Measurements from ENCODE around the gene POLE3. TPM values are rescaled to one million over a fixed set of nuclear protein-coding genes. Genes with fewer than 3 reads are reported as not detected.
A peak's percentile ranks its signal among the peaks of the same experiment; 100 is the strongest.
"Not testable (repeated sequence)": the region's sequence is repeated elsewhere in the genome, so short reads cannot be mapped to it uniquely, and the experiment has no call there.

Gene POLE3
- total RNA-seq, 2 donors from 2014 or later: 42.7 to 61.9 TPM

DNA sequence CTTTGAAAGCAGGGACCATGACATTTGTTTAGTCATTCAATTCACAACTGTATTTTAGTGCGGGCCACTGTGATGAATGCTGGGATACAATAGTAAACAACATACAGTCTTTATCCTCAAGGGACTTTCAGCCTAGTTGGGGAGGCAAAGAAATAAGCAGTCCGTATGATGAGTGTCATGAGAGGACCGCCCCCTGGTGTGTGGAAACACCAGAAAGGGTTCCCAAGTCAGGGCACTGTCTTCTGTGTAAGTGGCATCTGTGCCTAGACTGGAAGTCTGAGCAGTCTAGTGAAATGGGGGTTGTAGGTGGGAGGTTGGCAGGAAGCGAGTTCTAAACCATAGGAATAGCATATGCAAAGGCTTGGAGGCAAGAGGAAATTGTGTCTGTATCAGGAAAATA, 6.9 kb upstream of the POLE3 start:
- H3K4me3 ChIP-seq: no peak overlapping the region
- H3K27me3 ChIP-seq (replicated peaks; ENCODE audit: insufficient read depth): no peaks in the 10 kb centered on the region
- H3K27ac ChIP-seq: no peak overlapping the region
- DNase-seq (ENCODE audit: low spot score): no peak
- TF ChIP-seq, protein P1, sequence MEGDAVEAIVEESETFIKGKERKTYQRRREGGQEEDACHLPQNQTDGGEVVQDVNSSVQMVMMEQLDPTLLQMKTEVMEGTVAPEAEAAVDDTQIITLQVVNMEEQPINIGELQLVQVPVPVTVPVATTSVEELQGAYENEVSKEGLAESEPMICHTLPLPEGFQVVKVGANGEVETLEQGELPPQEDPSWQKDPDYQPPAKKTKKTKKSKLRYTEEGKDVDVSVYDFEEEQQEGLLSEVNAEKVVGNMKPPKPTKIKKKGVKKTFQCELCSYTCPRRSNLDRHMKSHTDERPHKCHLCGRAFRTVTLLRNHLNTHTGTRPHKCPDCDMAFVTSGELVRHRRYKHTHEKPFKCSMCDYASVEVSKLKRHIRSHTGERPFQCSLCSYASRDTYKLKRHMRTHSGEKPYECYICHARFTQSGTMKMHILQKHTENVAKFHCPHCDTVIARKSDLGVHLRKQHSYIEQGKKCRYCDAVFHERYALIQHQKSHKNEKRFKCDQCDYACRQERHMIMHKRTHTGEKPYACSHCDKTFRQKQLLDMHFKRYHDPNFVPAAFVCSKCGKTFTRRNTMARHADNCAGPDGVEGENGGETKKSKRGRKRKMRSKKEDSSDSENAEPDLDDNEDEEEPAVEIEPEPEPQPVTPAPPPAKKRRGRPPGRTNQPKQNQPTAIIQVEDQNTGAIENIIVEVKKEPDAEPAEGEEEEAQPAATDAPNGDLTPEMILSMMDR (IDR thresholded peaks at IDR 0.05): no peak
- no peak for TF ChIP-seq POLR2AphosphoS5 (IDR thresholded peaks at IDR 0.05)
- TF ChIP-seq POLR2A (IDR thresholded peaks at IDR 0.05): no peak
- 87% methylated on average over 4 of the region's 4 CpGs for WGBS
- H3K36me3 ChIP-seq: no peaks in the 10 kb centered on the region
- H3K4me1 ChIP-seq (replicated peaks): no peaks in the 10 kb centered on the region
- H3K9me3 ChIP-seq: no peaks in the 10 kb centered on the region
- intact Hi-C loops (cut with DNase I): no loop called here

DNA sequence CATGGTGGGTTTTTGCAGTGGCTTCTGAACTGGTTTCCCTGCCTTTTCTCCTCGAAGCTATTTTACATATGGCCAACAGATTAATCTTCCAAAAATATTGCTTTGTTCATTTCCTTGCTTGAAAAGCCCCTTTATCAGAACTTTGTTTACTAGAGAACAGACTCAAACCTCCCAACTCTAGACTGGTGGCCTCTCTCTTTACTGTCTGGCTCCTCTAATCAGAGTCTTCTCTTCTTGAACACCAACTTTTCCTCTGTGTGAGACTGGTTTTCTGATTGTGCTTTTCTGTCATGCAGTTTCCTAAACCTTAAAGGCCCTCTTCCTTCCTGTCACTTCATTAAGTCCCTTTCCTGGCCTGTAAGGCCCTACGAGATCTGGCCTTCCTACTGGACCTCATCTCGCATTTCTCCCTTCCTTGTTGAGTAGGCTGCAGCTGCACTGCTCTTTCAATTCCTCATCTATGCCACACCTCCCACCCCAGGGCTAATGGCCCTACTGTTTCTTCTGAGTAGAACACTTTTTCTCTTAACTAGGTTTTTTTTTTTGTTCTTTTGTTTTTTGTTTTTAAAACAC, 5.8 kb upstream of the POLE3 start:
- Histone ChIP-seq H3K4me3 (no peak overlapping the region), H3K36me3 (no peaks in the 10 kb centered on the region), H3K9me3 (no peaks in the 10 kb centered on the region), H3K4me1 (replicated peaks) (no peaks in the 10 kb centered on the region), H3K27ac (no peak overlapping the region), H3K27me3 (replicated peaks; ENCODE audit: insufficient read depth) (no peaks in the 10 kb centered on the region)
- DNase-seq (ENCODE audit: low spot score): no peak
- TF ChIP-seq POLR2AphosphoS5 (IDR thresholded peaks at IDR 0.05) (no peak), POLR2A (IDR thresholded peaks at IDR 0.05) (no peak)
- TF ChIP-seq, protein P1 (IDR thresholded peaks at IDR 0.05): no peak
- intact Hi-C loops (cut with DNase I): no loop called here
- WGBS: 70% methylated on average over 3 of the region's 3 CpGs

DNA sequence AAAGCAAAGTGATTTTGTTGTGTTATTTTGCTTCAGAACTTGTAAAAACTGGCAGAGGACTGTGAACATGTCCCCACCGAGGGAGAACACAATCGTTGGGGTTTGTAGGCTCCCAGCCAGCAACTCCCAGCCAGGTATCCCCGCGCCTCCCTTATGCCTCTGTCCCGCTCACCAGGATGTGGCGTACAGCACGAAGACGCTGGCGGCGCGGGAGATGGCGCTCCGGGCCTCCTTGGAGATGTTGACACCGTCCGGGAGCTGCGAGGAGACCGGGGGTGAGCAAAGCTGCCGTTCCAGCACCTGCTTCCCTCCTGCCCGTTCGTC, 630 bp downstream of the POLE3 start:
- Histone ChIP-seq H3K4me1 (replicated peaks) (peaks cover 3% of the 10 kb centered on the region), H3K27me3 (replicated peaks; ENCODE audit: insufficient read depth) (no peaks in the 10 kb centered on the region), H3K9me3 (no peaks in the 10 kb centered on the region), H3K36me3 (no peaks in the 10 kb centered on the region), H3K27ac (peak overlapping the region; percentile 96 to 98), H3K4me3 (peak overlapping the region; percentile 74 to 83)
- WGBS: under 1% methylated on average over 20 of the region's 20 CpGs
- intact Hi-C loops (cut with DNase I): loop anchor here (10.0 kb wide), 2 partner anchors 95 to 135 kb away; partner anchors contain the start of genes CDC26 and PRPF4
- peak; percentile 14 for DNase-seq (ENCODE audit: low spot score)
- TF ChIP-seq, protein P1 (IDR thresholded peaks at IDR 0.05): no peak
- TF ChIP-seq POLR2AphosphoS5 (IDR thresholded peaks at IDR 0.05) (no peak), POLR2A (IDR thresholded peaks at IDR 0.05) (no peak)

DNA sequence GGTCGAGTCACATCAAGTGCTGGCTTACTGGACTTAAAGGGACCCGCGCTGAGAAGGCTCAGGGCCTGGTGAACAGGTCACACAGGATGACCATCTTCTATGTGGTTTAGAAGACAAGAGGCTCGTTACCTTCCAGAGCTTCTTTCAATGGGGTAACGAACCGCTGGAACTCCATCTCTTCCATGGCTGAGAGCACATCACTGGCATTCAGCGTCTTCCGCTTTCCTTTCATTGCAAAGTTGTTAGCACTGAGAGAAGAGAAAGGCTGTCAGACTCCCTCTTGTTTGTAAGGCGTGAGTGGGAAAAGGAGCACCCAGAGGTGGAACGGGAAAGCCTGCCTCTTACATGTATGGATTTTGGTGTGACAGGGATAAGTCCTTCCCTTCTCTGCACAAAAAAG, 994 bp downstream of the POLE3 start:
- intact Hi-C loops (cut with DNase I): loop anchor here (10.0 kb wide), 2 partner anchors 95 to 135 kb away; partner anchors contain the start of genes CDC26 and PRPF4
- DNase-seq (ENCODE audit: low spot score): no peak
- Histone ChIP-seq H3K9me3 (no peaks in the 10 kb centered on the region), H3K4me3 (peak overlapping the region; percentile 74 to 83), H3K27me3 (replicated peaks; ENCODE audit: insufficient read depth) (no peaks in the 10 kb centered on the region), H3K36me3 (no peaks in the 10 kb centered on the region), H3K27ac (peak overlapping the region; percentile 96 to 98), H3K4me1 (replicated peaks) (peaks cover 3% of the 10 kb centered on the region)
- TF ChIP-seq, protein P1 (IDR thresholded peaks at IDR 0.05): no peak
- no peak for TF ChIP-seq POLR2A (IDR thresholded peaks at IDR 0.05)
- TF ChIP-seq POLR2AphosphoS5 (IDR thresholded peaks at IDR 0.05): no peak
- 30% methylated on average over 10 of the region's 10 CpGs for WGBS

DNA sequence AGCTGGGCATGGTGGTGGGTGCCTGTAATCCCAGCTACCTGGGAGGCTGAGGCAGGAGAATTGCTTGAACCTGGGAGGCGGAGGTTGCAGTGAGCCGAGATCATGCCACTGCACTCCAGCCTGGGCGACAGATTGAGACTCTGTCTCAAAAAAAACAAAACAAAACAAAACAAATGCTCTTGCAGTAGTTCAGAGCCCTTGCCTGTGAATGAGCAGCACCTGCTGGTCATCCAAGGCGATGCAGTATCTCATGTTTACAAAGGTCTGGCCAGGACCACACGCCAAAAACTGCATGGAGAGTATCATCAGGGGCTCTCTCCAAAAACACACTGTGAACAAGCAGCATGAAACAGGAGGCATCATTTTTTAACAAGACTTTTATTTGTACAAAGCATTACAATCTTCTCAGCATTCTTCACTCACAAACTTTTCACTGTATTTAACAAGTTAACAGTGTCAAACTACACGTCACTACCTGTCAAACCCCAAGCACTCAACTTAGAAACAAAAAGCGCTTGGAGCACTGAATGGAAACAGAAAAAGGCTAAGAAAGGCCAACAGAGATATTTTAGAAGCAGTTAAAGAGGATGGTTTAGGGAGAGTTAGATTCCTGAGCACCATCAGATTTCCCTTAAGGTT, 3.5 kb downstream of the POLE3 start:
- 20% methylated on average over 7 of the region's 7 CpGs for whole genome bisulfite sequencing
- intact Hi-C loops (cut with DNase I): loop anchor here (10.0 kb wide), 2 partner anchors 92 to 132 kb away; partner anchors contain the start of genes CDC26 and PRPF4
- peak overlapping the region in 1 of 2 donors; percentile 33 for H3K27ac ChIP-seq
- DNase-seq (ENCODE audit: low spot score): peak; percentile 63
- TF ChIP-seq, protein P1 (IDR thresholded peaks at IDR 0.05): peak; percentile 50 to 89 (median 74)
- peak; percentile 60 for TF ChIP-seq POLR2AphosphoS5 (IDR thresholded peaks at IDR 0.05)
- not testable (repeated sequence) for H3K4me3 ChIP-seq; H3K4me1 ChIP-seq (replicated peaks); H3K9me3 ChIP-seq; H3K36me3 ChIP-seq; H3K27me3 ChIP-seq (replicated peaks; ENCODE audit: insufficient read depth)

DNA sequence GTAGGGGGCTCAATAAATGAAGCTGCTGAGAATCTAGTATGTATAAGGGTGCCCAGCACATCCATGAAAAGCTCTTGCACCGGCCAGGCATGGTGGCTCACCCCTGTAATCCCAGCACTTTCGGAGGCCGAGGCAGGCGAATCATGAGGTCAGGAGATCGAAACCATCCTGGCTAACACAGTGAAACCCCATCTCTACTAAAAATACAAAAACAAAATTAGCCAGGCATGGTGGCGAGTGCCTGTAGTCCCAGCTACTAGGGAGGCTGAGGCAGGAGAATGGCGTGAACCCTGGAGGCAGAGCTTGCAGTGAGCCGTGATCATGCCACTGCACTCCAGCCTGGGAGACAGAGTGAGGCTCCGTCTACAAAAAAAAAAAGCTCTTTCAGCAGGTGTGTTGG, 4.1 kb downstream of the POLE3 start:
- H3K27ac ChIP-seq: peak overlapping the region in 1 of 2 donors; percentile 33
- intact Hi-C loops (cut with DNase I): loop anchor here (10.0 kb wide), 2 partner anchors 92 to 132 kb away; partner anchors contain the start of genes CDC26 and PRPF4
- not testable (repeated sequence) for H3K4me3 ChIP-seq; H3K4me1 ChIP-seq (replicated peaks); H3K9me3 ChIP-seq; H3K36me3 ChIP-seq; DNase-seq (ENCODE audit: low spot score); H3K27me3 ChIP-seq (replicated peaks; ENCODE audit: insufficient read depth)
- WGBS: 87% methylated on average over 9 of the region's 9 CpGs
